HG03025 (cell line): ENCODE results near the gene CAPN5.

Source experiments
- ATAC-seq: cut with Tn5 transposase; IDR thresholded peaks from one replicate; pipeline ENCODE4 v1.9.1; 2021; ENCODE audit warnings: mild to moderate bottlenecking, moderate library complexity; ENCODE audit not compliant: unreplicated experiment, low FRiP score

CAPN5 gene

DNA sequence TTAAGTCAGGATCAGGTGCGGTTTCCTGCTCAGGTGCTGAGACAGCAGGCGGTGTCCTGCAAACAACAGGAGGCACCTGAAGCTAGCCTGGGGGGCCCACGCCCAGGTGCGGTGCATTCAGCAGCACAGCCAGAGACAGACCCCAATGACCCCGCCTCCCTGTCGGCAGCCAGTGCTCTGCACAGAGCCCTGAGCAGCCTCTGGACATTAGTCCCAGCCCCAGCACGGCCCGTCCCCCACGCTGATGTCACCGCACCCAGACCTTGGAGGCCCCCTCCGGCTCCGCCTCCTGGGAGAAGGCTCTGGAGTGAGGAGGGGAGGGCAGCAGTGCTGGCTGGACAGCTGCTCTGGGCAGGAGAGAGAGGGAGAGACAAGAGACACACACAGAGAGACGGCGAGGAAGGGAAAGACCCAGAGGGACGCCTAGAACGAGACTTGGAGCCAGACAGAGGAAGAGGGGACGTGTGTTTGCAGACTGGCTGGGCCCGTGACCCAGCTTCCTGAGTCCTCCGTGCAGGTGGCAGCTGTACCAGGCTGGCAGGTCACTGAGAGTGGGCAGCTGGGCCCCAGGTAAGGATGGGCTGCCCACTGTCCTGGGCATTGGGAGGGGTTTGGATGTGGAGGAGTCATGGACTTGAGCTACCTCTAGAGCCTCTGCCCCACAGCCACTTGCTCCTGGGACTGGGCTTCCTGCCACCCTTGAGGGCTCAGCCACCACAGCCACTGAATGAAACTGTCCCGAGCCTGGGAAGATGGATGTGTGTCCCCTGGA is 61.3 kb downstream of the CAPN5 start, which contains the start of gene MYO7A:
Gene MYO7A, plus strand, starts transcription at position 327 of the 772 bp plus-strand sequence. CDS start 2,389 bp downstream, outside the sequence.
- no peak for ATAC-seq

- no peak for ATAC-seq
Observed at GRCh38 chr11:77129069-77129841, 62.5 kb downstream of the CAPN5 start.

- ATAC-seq: no peak
Observed at GRCh38 chr11:77129842-77130756, 63.3 kb downstream of the CAPN5 start.

- no peak for ATAC-seq
Observed at GRCh38 chr11:77130763-77131513, 64.2 kb downstream of the CAPN5 start.

GRCh38 chr11:77131560-77131959 is 64.8 kb downstream of the CAPN5 start:
- no peak for ATAC-seq

- ATAC-seq: no peak
Observed at GRCh38 chr11:77135069-77135468, 68.3 kb downstream of the CAPN5 start.

DNA sequence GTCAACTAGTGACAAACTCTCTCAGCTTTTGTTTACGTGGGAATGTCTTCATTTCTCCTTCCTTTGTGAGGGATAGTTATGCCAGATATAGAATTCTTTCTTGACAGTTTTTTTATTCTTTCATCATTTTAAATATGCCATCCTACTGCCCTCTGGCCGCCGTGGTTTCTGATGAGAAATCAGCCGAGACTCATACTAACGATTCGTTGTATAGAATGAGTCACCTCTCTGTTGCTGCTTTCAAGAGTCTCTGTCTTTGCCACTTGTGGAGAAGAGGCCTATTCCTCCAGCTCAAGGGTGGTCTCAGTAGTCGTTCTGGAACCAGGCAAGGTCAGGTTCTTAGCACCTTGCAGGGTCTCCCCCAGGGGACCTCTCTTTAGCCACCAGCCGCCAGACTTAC is 69.3 kb downstream of the CAPN5 start:
- no peak for ATAC-seq

- no peak for ATAC-seq
Observed at GRCh38 chr11:77136784-77137420, 70.1 kb downstream of the CAPN5 start.

DNA sequence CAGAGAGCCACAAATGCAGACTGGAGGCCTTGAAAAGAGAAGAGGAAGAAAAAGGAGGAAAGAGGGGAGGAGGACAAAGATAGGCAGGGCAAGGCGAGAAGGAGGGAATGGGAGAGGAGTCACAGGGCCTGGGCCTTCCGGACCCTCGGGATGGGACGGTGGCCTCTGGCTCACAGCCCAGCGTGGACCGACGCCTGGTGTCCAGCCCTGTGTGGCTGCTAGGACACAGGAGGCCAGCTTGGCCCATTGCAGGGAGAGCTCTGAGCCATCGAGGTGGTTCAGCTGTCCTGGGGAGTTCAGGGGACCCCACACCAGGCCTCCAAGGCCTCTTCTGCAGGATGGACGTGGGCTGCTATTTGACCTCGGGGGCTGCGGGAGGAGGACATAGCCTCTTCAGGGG is 70.7 kb downstream of the CAPN5 start:
- no peak for ATAC-seq

- no peak for ATAC-seq
Observed at GRCh38 chr11:77138106-77138649, 71.4 kb downstream of the CAPN5 start.

DNA sequence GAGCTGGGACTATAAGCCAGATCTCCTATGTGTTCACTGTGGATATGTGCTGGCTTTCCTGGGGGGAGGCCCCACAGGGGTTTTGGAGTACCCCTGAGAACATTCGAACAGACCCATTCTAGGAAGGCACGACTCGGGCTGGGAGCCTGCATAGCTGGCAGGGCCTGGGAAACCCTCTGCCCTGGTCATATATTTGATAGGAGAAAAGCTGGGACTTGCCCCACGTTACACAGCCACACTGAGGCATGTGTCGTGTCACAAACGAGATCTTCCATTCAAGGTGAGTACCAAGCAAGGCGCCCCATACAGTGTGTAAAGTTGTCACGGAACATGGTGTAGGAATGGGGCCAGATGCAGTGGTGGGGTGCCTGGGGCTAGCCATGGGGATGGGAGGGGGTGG is 72.4 kb downstream of the CAPN5 start:
- ATAC-seq: no peak

GRCh38 chr11:77140231-77140851 is 73.6 kb downstream of the CAPN5 start:
- ATAC-seq: no peak

DNA sequence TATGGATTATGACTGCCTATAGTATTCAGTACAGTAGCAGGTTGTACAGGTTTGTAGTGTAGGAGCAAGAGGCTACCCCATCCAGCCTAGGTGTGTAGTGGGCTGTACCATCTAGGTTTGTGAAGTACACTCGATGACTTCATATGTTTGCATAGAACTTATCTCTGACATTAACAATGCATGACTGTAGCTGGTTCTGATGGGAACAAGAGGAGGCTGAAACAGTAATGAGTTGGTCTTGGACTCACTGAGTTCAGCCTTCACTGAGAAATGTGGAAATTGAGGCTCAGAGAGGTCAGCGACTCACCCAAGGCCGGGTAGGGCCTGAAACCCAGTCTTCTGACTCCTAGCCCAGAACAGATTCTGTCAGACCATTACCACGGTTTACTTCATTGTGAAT is 74.3 kb downstream of the CAPN5 start:
- no peak for ATAC-seq

DNA sequence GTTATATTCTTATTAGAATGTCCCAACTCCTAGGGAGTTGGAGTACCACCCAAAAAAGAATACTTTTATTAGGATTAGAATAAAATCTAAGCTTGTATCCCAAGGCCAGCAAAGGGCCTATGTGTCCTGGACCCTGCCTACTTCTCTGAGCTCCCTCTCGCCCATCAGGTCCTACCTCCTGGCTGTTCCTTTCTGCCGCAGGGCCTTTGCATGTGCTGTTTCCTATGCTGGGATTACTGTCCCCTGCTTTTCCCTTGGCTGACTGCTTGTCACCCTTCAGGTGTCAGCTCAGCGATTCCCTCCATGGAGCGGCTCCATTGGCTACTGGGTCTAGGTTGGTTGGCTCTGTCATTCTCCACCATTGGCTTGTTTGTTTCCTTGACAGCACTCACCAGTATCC is 74.7 kb downstream of the CAPN5 start:
- no peak for ATAC-seq

DNA sequence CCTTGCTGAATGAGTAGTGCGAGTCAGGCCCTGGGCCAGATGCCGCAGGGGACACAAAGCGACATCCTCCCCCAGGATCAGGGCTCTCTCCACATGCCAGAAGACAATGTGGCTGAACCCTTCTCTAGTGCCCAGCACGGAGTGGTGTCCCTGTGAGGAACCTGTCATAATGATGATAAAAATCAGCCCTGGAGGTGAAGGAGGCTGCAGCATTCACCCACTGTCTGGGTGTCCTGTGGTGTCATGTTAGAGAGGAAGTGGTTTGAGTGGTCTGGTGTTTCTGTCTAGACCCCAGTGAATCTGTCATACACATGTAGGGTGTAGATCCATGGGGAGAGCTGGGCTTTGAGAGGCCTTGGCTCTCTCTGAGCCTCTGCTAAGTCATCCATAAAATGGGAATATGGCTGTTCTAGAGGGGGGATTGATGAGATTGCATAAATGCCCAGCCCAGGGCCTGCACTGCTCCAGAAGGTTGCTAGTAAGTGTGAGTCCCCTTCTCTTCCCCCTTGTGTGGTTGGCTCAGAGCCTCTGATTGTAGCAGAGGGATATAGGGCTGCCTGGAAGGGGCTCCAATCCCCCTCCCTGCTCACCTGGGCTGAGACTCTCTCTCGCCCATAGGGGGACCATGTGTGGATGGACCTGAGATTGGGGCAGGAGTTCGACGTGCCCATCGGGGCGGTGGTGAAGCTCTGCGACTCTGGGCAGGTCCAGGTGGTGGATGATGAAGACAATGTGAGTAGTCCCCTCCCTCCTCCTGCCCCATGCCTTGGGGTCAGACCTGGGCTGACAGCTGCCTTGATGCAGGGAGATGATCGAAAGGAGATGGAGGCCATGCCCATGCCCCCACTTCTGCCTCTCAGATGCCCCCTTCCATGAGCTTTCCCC is 75.6 kb downstream of the CAPN5 start:
- ATAC-seq: no peak

DNA sequence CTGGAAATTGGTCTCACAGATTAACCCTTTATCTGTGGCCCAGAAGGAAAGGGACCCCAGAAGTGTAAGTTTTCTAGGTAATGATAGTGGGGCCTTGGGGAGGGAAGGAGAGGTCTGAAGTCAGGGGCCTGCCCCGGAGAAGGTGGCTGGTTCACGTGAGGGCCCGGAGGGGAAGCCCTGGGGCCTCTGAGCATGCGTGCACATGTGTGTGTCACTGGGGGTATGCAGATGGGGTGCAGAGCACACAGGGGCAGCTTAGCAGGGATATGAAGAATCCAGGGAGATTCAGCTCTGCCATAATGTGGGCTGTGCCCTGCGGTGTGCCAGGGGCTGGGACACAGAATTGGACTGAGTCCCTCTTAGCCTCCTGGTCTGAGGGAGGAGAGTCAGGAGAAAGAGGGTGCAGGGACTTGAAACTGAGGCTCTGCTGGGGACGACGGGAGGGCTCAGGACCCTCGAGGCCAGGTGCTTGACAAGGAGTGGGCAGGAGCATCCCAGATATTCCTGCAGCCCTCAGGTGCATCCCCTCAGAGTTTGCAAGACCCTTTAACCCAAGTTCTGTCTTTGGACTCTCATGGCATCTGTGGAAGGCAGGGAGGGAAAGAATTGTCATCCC is 76.7 kb downstream of the CAPN5 start:
- no peak for ATAC-seq

GRCh38 chr11:77144196-77144856 is 77.6 kb downstream of the CAPN5 start:
- no peak for ATAC-seq
